Activated naive CD4-positive, alpha-beta T cell treated with anti-CD3 and anti-CD28 coated beads for 36 hours (primary cell): ENCODE data around the gene EGFL7. TPM values are rescaled to one million over a fixed set of nuclear protein-coding genes. Genes with fewer than 3 reads are reported as not detected.
"Not testable (repeated sequence)": the region's sequence is repeated elsewhere in the genome, so short reads cannot be mapped to it uniquely, and the experiment has no call there.

Experiments
- CTCF ChIA-PET: fragments of 350-600 bp; sonication (Branson Sonifier 250); formaldehyde crosslinking; loops from one replicate; lab custom pipeline; 2021; ENCODE audit warnings: antibody characterized with exemption; lab: Charles Lee
- DNase-seq: peaks from one replicate; pipeline ENCODE4 v3.0.0-alpha.2; 2020
- H3K27ac Mint-ChIP-seq: one replicate; pipeline ENCODE4 v1.8.0; 2021; ENCODE audit warnings: mild to moderate bottlenecking, mixed read lengths
- H3K27me3 Mint-ChIP-seq: one replicate; pipeline ENCODE4 v1.8.0; 2021; ENCODE audit warnings: low read depth, mixed read lengths
- H3K36me3 Mint-ChIP-seq: one replicate; pipeline ENCODE4 v1.8.0; 2021; ENCODE audit warnings: low read depth, mixed read lengths
- H3K4me1 Mint-ChIP-seq: one replicate; pipeline ENCODE4 v1.8.0; 2021; ENCODE audit warnings: low read depth, mixed read lengths
- H3K4me3 Mint-ChIP-seq: one replicate; pipeline ENCODE4 v1.8.0; 2021; ENCODE audit warnings: mild to moderate bottlenecking, moderate library complexity, mixed read lengths
- H3K9me3 Mint-ChIP-seq: one replicate; pipeline ENCODE4 v1.8.0; 2021; ENCODE audit warnings: mixed read lengths
- intact Hi-C: fragments of 100-400 bp; cut with micrococcal nuclease; formaldehyde crosslinking; loops from one replicate; pipeline ENCODE4 v1.15.1; 2023
- total RNA-seq, 2 experiments: library from RNA; stranded (reverse); gene quantifications; one replicate each; pipeline ENCODE4 v1.2.3, GENCODE V29; 2021

The EGFL7 gene
- total RNA-seq, 2 experiments from 2014 or later, result 0.25 to 0.52 TPM

- intact Hi-C loops, result loop anchor here (1.0 to 5.0 kb wide), 5 partner anchors 27 to 218 kb away; partner anchors contain the start of gene SEC16A
- Mint-ChIP-seq H3K4me1 (peaks cover 18% of the 10 kb centered on the region), H3K36me3 (no peaks in the 10 kb centered on the region), H3K27ac (peak overlapping the region; percentile 62), H3K9me3 (no peaks in the 10 kb centered on the region), H3K27me3 (peaks cover 9% of the 10 kb centered on the region), H3K4me3 (peak overlapping the region; percentile 69)
- CTCF ChIA-PET, result interaction anchor here (0.6 to 1.6 kb wide), 4 partner anchors 25 to 295 kb away, joined by 3 to 9 read pairs (median 4); no protein-coding TSS in a partner anchor
- DNase-seq, result peak; percentile 93
Measured at GRCh38 chr9:136700959-136701667, 38.4 kb downstream of the EGFL7 start.

GRCh38 chr9:136701668-136702053 lies 38.9 kb downstream of the EGFL7 start:
- Mint-ChIP-seq H3K4me1 (peaks cover 18% of the 10 kb centered on the region), H3K9me3 (no peaks in the 10 kb centered on the region), H3K27me3 (peaks cover 9% of the 10 kb centered on the region), H3K4me3 (peak overlapping the region; percentile 69), H3K36me3 (no peaks in the 10 kb centered on the region), H3K27ac (peak overlapping the region; percentile 62)
- intact Hi-C loops, result loop anchor here (1.0 to 5.0 kb wide), 5 partner anchors 27 to 218 kb away; partner anchors contain the start of gene SEC16A
- DNase-seq, result no peak
- CTCF ChIA-PET, result interaction anchor here (1.6 kb wide), 1 partner anchor 25 kb away, joined by 9 read pairs; no protein-coding TSS in a partner anchor

GRCh38 chr9:136703276-136703860 lies 40.7 kb downstream of the EGFL7 start:
- no peak for DNase-seq
- Mint-ChIP-seq H3K27ac (no peak overlapping the region), H3K36me3 (no peaks in the 10 kb centered on the region), H3K27me3 (peaks cover 9% of the 10 kb centered on the region), H3K4me3 (no peak overlapping the region), H3K9me3 (no peaks in the 10 kb centered on the region), H3K4me1 (peaks cover 18% of the 10 kb centered on the region)
- intact Hi-C loops, result loop anchor here (5.0 kb wide), 1 partner anchor 64 kb away; no protein-coding TSS in a partner anchor
- CTCF ChIA-PET, result interaction anchor here (0.6 kb wide), 1 partner anchor 571 kb away, joined by 3 read pairs; no protein-coding TSS in a partner anchor

- CTCF ChIA-PET, result interaction anchor here (1.1 kb wide), 1 partner anchor 11 kb away, joined by 3 read pairs; no protein-coding TSS in a partner anchor
- peaks cover 18% of the 10 kb centered on the region for H3K4me1 Mint-ChIP-seq
- not testable (repeated sequence) for H3K9me3 Mint-ChIP-seq, DNase-seq, H3K27me3 Mint-ChIP-seq, H3K4me3 Mint-ChIP-seq, H3K27ac Mint-ChIP-seq, H3K36me3 Mint-ChIP-seq
- intact Hi-C loops, result loop anchor here (5.0 kb wide), 1 partner anchor 63 kb away; no protein-coding TSS in a partner anchor
Measured at GRCh38 chr9:136704741-136705140, 42.0 kb downstream of the EGFL7 start.

- H3K9me3 Mint-ChIP-seq, result no peaks in the 10 kb centered on the region
- no peaks in the 10 kb centered on the region for H3K36me3 Mint-ChIP-seq
- peaks cover 10% of the 10 kb centered on the region for H3K27me3 Mint-ChIP-seq
- DNase-seq, result no peak
- peaks cover 13% of the 10 kb centered on the region for H3K4me1 Mint-ChIP-seq
- intact Hi-C loops, result no loop called here
- H3K27ac Mint-ChIP-seq, result no peak overlapping the region
- H3K4me3 Mint-ChIP-seq, result no peak overlapping the region
- CTCF ChIA-PET, result interaction anchor here (1.1 kb wide), 1 partner anchor 12 kb away, joined by 3 read pairs; no protein-coding TSS in a partner anchor
Measured at GRCh38 chr9:136705564-136705963, 42.8 kb downstream of the EGFL7 start.

- H3K36me3 Mint-ChIP-seq, result no peaks in the 10 kb centered on the region
Measured at GRCh38 chr9:136707011-136707410, 44.3 kb downstream of the EGFL7 start.

GRCh38 chr9:136707849-136708517 lies 45.3 kb downstream of the EGFL7 start:
- peaks cover 19% of the 10 kb centered on the region for H3K27me3 Mint-ChIP-seq
- CTCF ChIA-PET, result interaction anchor here (0.8 to 1.1 kb wide), 3 partner anchors 19 to 223 kb away, joined by 3 to 4 read pairs (median 3); no protein-coding TSS in a partner anchor
- intact Hi-C loops, result no loop called here
- H3K4me3 Mint-ChIP-seq, result no peak overlapping the region
- DNase-seq, result no peak
- no peak overlapping the region for H3K27ac Mint-ChIP-seq
- H3K36me3 Mint-ChIP-seq, result no peaks in the 10 kb centered on the region
- H3K4me1 Mint-ChIP-seq, result peaks cover 4% of the 10 kb centered on the region
- H3K9me3 Mint-ChIP-seq, result no peaks in the 10 kb centered on the region

More at GRCh38 chr9:136707011-136707410, 44.3 kb downstream of the EGFL7 start:
- Mint-ChIP-seq H3K27me3 (peaks cover 19% of the 10 kb centered on the region), H3K27ac (no peak overlapping the region), H3K9me3 (no peaks in the 10 kb centered on the region), H3K4me3 (no peak overlapping the region), H3K4me1 (peaks cover 4% of the 10 kb centered on the region)
- CTCF ChIA-PET, result no interaction called here
- no peak for DNase-seq
- intact Hi-C loops, result no loop called here

GRCh38 chr9:136709454-136710109 lies 46.9 kb downstream of the EGFL7 start:
- intact Hi-C loops, result no loop called here
- no peaks in the 10 kb centered on the region for H3K9me3 Mint-ChIP-seq
- no peak for DNase-seq

GRCh38 chr9:136710543-136710942 lies 47.8 kb downstream of the EGFL7 start:
- DNase-seq, result no peak
- Mint-ChIP-seq H3K9me3 (no peaks in the 10 kb centered on the region), H3K27me3 (peaks cover 30% of the 10 kb centered on the region), H3K4me3 (no peak overlapping the region), H3K27ac (no peak overlapping the region), H3K36me3 (no peaks in the 10 kb centered on the region), H3K4me1 (peaks cover 4% of the 10 kb centered on the region)
- CTCF ChIA-PET, result no interaction called here
- intact Hi-C loops, result no loop called here

More at GRCh38 chr9:136709454-136710109, 46.9 kb downstream of the EGFL7 start:
- H3K4me1 Mint-ChIP-seq, result peaks cover 4% of the 10 kb centered on the region
- H3K4me3 Mint-ChIP-seq, result no peak overlapping the region
- H3K36me3 Mint-ChIP-seq, result no peaks in the 10 kb centered on the region
- H3K27me3 Mint-ChIP-seq, result peaks cover 30% of the 10 kb centered on the region
- CTCF ChIA-PET, result no interaction called here
- H3K27ac Mint-ChIP-seq, result no peak overlapping the region

- peaks cover 31% of the 10 kb centered on the region for H3K27me3 Mint-ChIP-seq
- DNase-seq, CTCF ChIA-PET, H3K9me3 Mint-ChIP-seq, H3K4me1 Mint-ChIP-seq, H3K36me3 Mint-ChIP-seq, H3K4me3 Mint-ChIP-seq, H3K27ac Mint-ChIP-seq, intact Hi-C loops: not testable (repeated sequence)
Measured at GRCh38 chr9:136711219-136711648, 48.5 kb downstream of the EGFL7 start.

GRCh38 chr9:136711751-136712689 lies 49.3 kb downstream of the EGFL7 start, which contains the start of gene DIPK1B:
TSS of gene DIPK1B (plus strand) at chr9:136712572. CDS start at chr9:136712666, 94 bp downstream.
- no peak for DNase-seq
- Mint-ChIP-seq H3K4me1 (peaks cover 4% of the 10 kb centered on the region), H3K36me3 (no peaks in the 10 kb centered on the region), H3K4me3 (peak within 1 kb of the TSS; percentile 41), H3K27ac (no peak within 1 kb of the TSS), H3K9me3 (no peaks in the 10 kb centered on the region), H3K27me3 (peaks cover 31% of the 10 kb centered on the region)
- CTCF ChIA-PET, result no interaction called here
- intact Hi-C loops, result no loop called here
